KMS-11 (cell line): ENCODE results near the gene ACTR6.

Source experiments
- H2AFZ ChIP-seq: fragments of 200-600 bp; sonication (generic); 2 replicates; pipeline ENCODE4 v1.6.1; 2016; ENCODE audit warnings: antibody characterized with exemption, mixed run types, low read depth
- H3K27ac ChIP-seq: fragments of 200-600 bp; sonication (generic); 2 replicates; pipeline ENCODE4 v1.6.1; 2016; ENCODE audit warnings: mild to moderate bottlenecking, mixed run types
- H3K27me3 ChIP-seq: fragments of 200-600 bp; sonication (generic); 2 replicates; pipeline ENCODE4 v1.6.1; 2017; ENCODE audit warnings: mild to moderate bottlenecking, low read depth, mixed run types, moderate library complexity; ENCODE audit not compliant: insufficient read depth
- H3K36me3 ChIP-seq: fragments of 200-600 bp; sonication (generic); 2 replicates; pipeline ENCODE4 v1.6.1; 2017; ENCODE audit warnings: mild to moderate bottlenecking, mixed run types; ENCODE audit not compliant: insufficient read depth
- H3K4me1 ChIP-seq: fragments of 200-600 bp; sonication (generic); 2 replicates; pipeline ENCODE4 v1.6.1; 2016; ENCODE audit warnings: mild to moderate bottlenecking, low read depth, mixed run types; ENCODE audit not compliant: poor library complexity, severe bottlenecking
- H3K4me2 ChIP-seq: fragments of 200-600 bp; sonication (generic); 2 replicates; pipeline ENCODE4 v1.7.0; 2016; ENCODE audit warnings: mild to moderate bottlenecking, mixed run types
- H3K4me3 ChIP-seq: fragments of 200-600 bp; sonication (generic); IDR thresholded peaks from 2 replicates; pipeline ENCODE4 v1.6.1; 2017; ENCODE audit warnings: low read depth, low read length, mixed read lengths; ENCODE audit not compliant: insufficient read depth
- H3K79me2 ChIP-seq: fragments of 200-600 bp; sonication (generic); 2 replicates; pipeline ENCODE4 v1.6.1; 2016; ENCODE audit warnings: low read depth, mixed run types; ENCODE audit not compliant: insufficient read depth
- H3K9ac ChIP-seq: fragments of 200-600 bp; sonication (generic); 2 replicates; pipeline ENCODE4 v1.6.1; 2016; ENCODE audit warnings: mild to moderate bottlenecking, mixed run types
- H4K20me1 ChIP-seq: fragments of 200-600 bp; sonication (generic); 2 replicates; pipeline ENCODE4 v1.6.1; 2016; ENCODE audit warnings: mild to moderate bottlenecking, mixed run types; ENCODE audit not compliant: insufficient read depth
- TF ChIP-seq, protein P1 (sequence below): fragments of 200-600 bp; sonication (generic); conservative IDR thresholded peaks from 2 replicates; pipeline ENCODE4 v1.6.1; 2017; ENCODE audit warnings: low read depth, mild to moderate bottlenecking, antibody characterized with exemption, low read length, moderate library complexity, mixed read lengths

The ACTR6 gene

DNA sequence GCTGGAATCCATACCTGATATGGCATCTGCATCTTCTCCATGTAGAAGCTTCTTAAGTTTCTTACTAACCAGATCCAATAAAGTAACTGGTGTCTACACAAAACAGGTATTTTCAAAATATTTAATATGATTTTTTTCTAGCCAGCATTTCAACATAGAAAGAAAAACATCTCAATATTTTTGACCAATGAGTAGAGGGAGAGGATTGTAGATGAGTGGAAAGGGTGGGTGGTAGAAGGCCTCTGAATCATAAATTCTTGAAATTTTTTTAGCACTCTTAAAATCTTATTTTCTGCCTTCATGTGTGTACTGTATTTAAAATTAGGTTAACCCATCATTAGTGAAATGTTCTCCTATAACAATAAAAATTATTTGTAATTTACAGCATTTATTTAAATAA lies 48.3 kb downstream of the ACTR6 start:
- H3K79me2 ChIP-seq = no peaks in the 10 kb centered on the region
- TF ChIP-seq, protein P1, sequence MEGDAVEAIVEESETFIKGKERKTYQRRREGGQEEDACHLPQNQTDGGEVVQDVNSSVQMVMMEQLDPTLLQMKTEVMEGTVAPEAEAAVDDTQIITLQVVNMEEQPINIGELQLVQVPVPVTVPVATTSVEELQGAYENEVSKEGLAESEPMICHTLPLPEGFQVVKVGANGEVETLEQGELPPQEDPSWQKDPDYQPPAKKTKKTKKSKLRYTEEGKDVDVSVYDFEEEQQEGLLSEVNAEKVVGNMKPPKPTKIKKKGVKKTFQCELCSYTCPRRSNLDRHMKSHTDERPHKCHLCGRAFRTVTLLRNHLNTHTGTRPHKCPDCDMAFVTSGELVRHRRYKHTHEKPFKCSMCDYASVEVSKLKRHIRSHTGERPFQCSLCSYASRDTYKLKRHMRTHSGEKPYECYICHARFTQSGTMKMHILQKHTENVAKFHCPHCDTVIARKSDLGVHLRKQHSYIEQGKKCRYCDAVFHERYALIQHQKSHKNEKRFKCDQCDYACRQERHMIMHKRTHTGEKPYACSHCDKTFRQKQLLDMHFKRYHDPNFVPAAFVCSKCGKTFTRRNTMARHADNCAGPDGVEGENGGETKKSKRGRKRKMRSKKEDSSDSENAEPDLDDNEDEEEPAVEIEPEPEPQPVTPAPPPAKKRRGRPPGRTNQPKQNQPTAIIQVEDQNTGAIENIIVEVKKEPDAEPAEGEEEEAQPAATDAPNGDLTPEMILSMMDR = no peak

DNA sequence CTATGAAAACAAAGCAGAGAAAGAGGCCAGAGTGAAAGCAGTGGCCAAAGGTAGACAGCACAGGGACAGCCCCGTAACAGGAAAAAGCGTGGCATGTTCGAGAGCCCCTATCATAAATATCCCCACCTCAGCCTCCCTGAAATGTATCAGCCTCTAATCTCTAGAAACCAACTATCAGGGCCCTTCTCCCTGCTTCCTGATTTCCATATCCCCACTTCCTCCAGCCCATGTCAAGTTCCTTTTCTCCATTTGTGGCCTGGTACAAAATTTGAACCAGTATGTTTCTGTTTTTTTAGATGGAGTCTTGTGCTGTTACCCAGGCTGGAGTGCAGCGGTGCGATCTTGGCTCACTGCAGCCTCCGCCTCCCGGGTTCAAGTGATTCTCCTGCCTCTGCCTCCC lies 49.3 kb downstream of the ACTR6 start:
- Histone ChIP-seq H3K36me3 (no peaks in the 10 kb centered on the region), H3K27ac (no peak overlapping the region), H3K4me3 (no peak overlapping the region), H3K4me1 (no peaks in the 10 kb centered on the region), H4K20me1 (no peaks in the 10 kb centered on the region), H3K4me2 (no peak overlapping the region), H3K9ac (no peak overlapping the region), H2AFZ (no peak overlapping the region), H3K79me2 (no peaks in the 10 kb centered on the region), H3K27me3 (no peaks in the 10 kb centered on the region)
- TF ChIP-seq, protein P1 = no peak

More for the DNA sequence above, 48.3 kb downstream of the ACTR6 start:
- H3K4me3 ChIP-seq = no peak overlapping the region
- no peaks in the 10 kb centered on the region for H3K36me3 ChIP-seq
- no peaks in the 10 kb centered on the region for H3K27me3 ChIP-seq
- no peaks in the 10 kb centered on the region for H3K4me1 ChIP-seq
- no peak overlapping the region for H2AFZ ChIP-seq
- H3K27ac ChIP-seq = no peak overlapping the region
- no peak overlapping the region for H3K9ac ChIP-seq
- no peaks in the 10 kb centered on the region for H4K20me1 ChIP-seq
- no peak overlapping the region for H3K4me2 ChIP-seq

DNA sequence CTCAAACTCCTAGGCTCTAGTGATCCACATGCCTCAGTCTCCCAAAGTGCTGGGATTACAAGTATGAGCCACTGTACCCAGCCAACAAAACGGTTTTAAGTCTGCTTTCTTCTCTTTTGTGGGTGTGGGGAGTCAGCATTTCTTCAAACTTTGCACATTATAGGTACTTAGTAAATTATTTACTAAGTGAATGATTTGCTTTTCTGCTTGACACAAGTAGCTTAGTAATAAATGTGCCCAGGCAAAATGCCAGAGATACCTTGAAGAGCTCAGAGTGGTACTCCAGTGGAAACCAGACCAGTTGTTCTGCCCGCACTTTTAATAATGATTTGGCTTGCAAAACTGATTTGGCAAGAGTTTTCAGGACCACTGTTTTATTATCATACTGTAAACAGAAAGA lies 51.3 kb downstream of the ACTR6 start:
- Histone ChIP-seq H3K27ac (no peak overlapping the region), H3K4me3 (no peak overlapping the region), H3K79me2 (no peaks in the 10 kb centered on the region), H3K4me1 (no peaks in the 10 kb centered on the region), H3K36me3 (no peaks in the 10 kb centered on the region), H3K9ac (no peak overlapping the region), H4K20me1 (no peaks in the 10 kb centered on the region), H2AFZ (no peak overlapping the region), H3K4me2 (no peak overlapping the region), H3K27me3 (no peaks in the 10 kb centered on the region)
- TF ChIP-seq, protein P1 = no peak

DNA sequence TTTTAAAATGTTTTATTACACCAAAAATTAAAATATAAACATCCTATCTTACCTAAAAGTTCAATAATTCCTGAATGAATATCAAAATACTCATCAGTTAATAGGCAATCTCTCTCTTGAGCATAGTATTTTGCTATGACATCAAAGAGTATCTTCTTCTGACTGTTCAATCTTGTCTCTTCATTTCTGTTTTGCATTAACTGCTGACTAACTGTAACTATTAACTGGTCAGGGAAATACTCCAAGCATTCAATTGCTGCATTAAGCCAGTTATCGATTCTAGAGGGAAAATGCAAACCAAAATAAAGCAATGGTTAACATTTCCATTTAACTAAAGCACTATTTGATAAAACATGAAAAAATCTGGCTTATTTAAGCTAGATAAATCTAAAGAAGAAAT lies 52.8 kb downstream of the ACTR6 start:
- Histone ChIP-seq H2AFZ (no peak overlapping the region), H3K36me3 (no peaks in the 10 kb centered on the region), H3K27me3 (no peaks in the 10 kb centered on the region), H3K79me2 (no peaks in the 10 kb centered on the region), H3K27ac (no peak overlapping the region), H4K20me1 (no peaks in the 10 kb centered on the region), H3K4me1 (no peaks in the 10 kb centered on the region), H3K9ac (no peak overlapping the region), H3K4me2 (no peak overlapping the region), H3K4me3 (no peak overlapping the region)
- TF ChIP-seq, protein P1 = no peak

DNA sequence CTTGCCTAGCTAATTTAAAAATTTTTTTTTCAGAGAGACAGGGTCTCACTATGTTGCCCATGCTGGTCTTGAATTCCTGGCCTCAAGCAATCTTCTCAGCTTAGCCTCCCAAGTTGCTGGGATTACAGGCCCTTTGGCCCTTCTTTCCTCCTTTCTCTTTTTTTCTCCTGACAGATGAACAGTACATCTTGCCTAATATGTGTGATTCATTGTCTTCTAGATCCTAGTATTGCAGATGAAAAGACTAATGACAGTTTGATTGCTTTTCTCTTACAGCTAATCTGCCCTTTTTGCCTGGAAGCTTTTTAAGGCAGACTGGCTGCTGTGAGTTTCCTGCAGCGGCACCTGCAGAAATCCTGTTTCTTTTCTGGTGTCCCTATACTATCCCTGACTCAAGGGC lies 54.3 kb downstream of the ACTR6 start:
- H3K27me3 ChIP-seq = no peaks in the 10 kb centered on the region
- no peak overlapping the region for H3K9ac ChIP-seq
- no peaks in the 10 kb centered on the region for H3K79me2 ChIP-seq
- no peaks in the 10 kb centered on the region for H3K4me1 ChIP-seq
- TF ChIP-seq, protein P1 = no peak
- H3K27ac ChIP-seq = no peak overlapping the region
- no peak overlapping the region for H3K4me2 ChIP-seq
- no peak overlapping the region for H3K4me3 ChIP-seq
- H3K36me3 ChIP-seq = no peaks in the 10 kb centered on the region
- H4K20me1 ChIP-seq = no peaks in the 10 kb centered on the region
- no peak overlapping the region for H2AFZ ChIP-seq
